HG03280 (cell line): ENCODE data around the gene DGKB.

Experiments used
- ATAC-seq: cut with Tn5 transposase; IDR thresholded peaks from one replicate; pipeline ENCODE4 v1.9.1; 2021; ENCODE audit warnings: mild to moderate bottlenecking, moderate library complexity; ENCODE audit not compliant: unreplicated experiment

The DGKB gene

DNA sequence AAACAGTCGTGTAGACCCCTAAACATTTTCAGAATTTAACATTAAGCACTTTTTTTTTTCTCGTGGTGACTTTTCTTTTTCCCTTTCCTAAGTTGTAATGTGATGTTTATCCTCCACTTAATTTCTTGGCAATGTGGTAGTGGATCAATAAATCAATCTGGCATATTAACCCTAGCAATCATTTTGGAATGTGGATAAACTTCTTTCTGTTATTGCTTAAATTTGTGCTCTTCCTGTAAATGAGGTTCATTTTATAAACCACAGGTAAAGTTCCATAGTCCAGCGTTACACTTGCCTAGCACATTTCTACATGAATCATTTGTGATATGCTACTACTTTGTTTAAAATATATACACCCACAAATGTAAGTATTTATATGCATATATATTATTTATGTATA, 665.7 kb downstream of the DGKB start:
- no peak for ATAC-seq

DNA sequence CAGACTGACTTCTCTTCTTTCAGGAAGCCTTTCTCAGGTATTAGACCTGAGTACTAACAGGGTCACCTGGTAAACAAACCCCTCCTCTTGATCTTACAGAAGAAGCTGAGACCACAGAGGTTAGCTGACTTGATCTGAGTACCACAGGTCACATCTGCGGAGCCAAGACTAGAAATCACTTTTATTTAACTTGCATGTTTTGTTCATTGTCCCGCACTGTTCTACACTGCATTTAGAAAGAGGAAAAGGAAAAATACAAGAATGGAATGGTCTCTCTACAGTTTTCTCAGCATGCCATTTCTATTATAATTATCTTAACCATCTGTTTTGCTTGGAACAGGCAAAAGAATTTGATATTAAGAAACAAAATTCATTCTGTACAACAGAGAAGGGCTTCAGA, 667.5 kb downstream of the DGKB start:
- ATAC-seq, result no peak

DNA sequence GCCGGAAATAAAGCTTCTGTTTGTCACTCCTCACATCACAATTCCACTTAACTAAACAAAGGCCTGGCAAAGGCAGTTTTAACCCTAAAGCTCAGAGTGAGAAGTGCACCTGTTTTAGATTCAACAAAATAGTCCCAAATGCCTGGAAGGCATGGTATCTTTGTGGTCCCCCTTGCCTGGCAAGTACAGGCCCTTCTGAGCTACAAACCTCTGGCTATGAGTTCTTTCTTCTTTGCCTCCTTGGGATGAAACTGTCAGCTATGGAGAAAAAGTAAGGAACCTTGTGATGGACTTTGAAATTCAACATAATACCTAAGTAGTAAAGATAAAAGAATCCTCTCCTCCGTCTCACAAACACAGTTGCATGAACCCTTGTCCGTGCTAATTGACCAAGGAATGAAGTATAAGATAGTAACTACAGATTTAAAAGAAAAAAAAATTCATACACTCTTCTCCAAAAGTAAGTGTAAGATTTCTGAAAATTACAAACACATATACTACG, 668.6 kb downstream of the DGKB start:
- ATAC-seq, result no peak

DNA sequence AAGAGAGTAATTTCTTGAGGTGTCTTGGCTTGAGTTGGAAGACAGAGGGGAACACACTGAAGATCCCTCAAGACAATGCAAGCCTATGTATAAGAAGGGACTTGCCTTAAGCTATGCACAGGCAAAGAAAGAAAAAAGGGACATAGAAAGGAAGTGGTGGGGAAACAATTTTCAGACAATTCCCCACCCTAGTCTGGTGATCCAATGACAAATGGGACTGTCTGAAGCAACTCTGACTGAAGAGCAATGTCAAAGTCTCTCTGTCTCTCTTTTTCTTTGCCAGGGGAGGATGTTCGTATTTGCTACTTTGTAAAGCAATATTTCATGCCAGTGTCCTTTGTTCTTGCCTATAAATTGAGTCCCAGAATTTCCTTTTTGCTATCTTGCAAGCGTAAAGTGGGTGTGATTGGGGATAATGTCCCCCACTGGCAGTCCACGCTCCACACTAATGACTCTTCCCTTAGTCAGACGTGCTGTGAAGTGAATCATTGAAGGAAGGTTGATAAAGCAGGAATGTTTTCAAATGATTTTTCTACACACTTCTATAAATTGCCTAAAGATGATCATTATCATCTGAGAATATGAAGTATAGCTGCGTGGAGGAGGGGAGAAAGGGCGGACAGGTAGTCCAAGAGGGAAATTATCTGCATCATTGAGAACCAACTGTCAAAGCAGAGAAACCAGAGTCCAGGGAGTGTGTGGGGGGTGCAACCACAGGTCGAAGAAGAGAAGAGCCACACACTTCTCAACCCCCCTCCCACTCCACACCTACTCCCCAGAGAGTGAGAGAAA, 669.3 kb downstream of the DGKB start:
- no peak for ATAC-seq

DNA sequence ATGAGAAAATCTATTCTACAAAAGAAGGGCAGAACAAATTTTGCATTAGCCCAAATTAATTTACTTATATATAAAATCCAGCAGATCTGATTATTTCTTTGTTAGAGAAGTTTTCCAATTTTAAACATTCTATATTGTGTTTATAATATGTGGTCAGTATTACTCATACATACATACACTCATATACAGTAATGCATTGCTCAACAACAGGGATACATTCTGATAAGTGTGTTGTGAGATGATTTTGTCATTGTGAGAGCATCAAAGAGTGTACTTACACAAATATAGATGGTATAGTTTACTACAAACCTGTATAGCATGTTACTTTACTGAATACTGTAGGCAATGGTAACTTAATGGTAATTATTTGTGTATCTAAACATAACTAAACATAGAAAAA, 673.5 kb downstream of the DGKB start:
- ATAC-seq, result no peak

DNA sequence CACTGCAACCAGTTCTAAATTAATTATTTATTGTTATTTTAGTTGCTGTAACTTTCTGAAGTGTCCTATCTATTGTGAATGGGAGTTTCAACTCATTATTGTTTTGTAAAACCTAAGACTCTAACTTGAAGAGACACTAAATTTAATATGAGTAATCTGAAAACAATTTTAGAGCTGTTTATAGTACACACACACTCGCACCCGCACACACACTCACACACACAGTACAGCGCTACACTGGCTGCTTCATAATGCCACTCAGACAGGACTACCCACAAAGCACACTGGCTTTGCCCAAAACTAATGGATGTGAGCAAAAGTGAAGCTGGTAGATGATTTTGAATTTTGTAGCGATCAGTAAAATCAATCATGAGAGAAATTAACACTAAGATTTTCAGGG, 674.2 kb downstream of the DGKB start:
- ATAC-seq, result no peak

DNA sequence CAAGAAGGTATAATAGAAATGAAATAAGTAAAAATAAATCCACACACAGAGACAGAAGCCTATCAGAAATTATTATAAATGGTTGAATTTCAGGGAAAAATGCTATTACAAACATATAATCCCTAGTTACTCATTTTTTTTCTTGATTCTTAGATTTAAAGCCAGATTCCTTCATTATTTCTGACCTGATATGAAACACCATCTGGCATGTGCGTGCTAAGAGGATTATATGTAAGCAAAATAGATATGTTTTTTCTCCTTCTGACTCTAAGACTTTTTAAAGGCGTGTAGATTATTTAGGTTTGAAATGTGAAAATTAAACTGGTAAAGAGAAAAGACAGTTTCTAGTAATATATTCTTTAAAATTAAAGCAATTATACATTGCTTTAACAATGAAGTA, 676.4 kb downstream of the DGKB start:
- no peak for ATAC-seq

DNA sequence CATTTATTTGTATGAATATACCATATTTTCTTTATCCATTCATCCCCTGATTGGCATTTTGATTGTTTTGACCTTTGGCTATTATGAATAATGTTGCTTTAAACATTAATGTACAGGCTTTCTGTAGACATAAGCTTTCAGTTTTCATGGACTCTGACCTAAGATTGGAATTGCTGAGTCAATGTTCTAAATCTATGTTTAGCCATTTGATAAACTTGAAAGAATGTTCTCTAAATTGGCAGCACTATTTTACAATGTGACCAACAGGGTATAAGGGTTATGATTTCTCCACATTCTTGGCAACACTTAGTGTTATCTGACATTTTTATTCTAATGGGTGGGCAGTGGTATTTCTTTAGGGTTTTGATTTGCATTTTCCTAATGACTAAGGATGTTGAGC, 683.4 kb downstream of the DGKB start:
- ATAC-seq, result no peak

DNA sequence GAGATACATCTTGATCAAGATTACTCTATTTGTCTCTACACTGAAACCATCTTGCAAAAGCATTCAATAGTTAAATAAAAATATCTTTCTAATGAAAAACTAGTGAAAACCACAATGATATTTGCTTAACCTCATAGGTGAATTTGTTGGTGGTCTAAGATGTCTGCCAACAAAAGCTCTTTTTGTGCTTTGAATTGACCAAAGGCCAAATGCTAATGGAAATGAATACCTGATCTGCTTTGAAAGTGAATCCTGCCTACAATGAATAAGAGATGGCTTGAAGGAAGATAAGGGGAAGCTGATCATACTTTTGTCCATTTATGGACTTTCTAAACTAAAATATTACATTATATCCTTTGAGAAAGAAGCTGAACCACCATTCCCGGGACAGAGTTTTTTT, 684.2 kb downstream of the DGKB start:
- no peak for ATAC-seq

DNA sequence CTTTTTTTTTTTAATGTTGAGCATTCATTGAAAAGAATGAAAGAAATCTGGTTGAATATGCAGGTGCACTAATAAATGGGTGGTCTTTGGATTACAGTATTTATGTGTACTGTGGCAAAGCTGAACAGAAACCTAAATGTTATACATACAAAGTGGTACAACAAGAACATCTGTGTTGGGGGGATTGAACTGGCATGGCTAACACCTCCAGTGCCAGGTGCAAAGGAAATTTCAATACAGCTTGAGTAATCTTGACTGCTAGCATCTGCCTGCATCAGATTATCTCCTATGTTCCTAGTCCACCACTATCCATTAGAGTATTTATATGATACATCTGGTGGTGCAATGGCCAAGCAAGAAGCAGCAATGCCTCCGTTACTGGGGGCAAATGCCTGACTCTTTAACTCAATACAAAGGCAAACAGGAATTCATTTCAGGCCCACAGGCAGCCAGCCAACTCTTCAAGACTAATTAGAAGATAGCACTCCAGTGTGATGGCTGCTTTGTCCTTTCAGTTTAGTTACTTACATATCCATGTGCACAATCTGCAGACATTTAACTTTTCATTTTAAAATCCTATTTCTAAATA, 692.6 kb downstream of the DGKB start:
- no peak for ATAC-seq

DNA sequence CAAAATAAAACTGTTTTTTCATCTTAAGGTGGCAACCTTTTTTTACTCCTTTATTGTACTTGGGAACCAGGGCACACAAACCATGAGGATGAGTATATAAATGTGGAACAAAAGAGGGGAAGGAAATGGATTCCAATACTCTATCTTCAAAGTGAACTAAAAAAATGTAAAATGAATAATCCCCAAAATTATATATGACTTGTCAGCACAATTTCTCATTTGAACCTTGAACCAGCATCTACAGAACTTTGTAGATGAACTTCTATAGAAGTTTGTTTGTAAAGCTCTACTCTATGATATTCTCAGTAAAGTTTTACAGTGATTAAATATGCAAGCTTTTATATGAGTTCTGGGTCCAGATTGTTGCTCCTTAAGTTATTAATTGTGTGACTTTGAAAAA, 694.8 kb downstream of the DGKB start:
- ATAC-seq, result no peak

DNA sequence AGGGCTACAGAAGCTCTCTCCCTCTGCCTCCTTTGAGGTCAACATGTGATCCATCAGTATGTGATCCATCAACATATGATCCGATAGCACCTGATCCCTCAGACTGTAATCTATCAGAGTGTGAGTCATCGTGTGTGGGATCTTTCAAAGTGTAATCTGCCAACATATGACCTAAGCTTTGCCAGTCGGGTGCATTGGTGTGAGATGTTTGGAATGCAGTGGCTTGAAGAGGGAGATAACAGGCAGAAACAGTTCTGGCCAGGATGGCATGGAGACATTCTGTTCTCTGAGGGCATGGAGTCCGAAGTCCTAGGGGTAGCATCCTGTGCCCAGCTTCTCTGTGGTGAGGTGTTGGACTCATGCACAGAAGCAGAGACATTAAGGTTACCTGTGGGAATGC, 695.4 kb downstream of the DGKB start:
- ATAC-seq, result no peak

DNA sequence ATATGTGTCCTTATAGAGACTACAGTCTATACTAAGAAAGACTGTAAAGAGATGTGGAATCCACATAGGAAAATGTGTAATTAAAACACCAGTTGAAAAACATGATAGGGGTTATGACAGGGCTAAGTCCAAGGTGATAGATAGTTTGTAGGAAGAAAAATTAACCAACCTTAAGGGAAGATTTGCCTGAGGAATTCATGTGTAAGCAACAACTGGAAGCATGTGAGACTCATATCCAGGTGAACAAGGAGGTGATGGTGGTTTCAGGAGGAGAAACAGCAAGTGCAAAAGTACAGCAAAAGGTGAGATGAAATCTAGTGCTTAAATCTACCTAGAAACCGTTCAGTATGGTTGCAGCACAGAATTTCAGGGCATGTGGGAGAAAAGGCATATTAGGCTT, 696.4 kb downstream of the DGKB start:
- no peak for ATAC-seq

DNA sequence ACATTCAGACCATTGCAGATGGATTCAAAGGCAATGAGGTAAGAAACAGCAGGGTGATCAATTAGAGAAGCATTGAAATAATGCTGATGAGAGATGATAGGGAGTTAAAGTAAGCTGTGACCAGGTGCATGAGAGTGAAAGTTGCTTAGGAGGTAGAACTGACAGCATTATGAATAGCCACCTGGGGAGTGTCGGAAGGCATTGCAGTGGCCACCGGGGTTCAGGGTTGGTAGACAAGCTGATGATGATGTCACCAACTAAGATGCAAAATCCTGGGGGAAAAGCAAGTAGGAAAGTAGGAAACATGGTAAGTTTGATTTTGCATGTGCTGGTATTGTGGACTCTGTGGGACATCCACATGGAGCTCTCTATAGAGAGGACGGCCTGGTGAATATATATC, 701.2 kb downstream of the DGKB start:
- ATAC-seq, result no peak

DNA sequence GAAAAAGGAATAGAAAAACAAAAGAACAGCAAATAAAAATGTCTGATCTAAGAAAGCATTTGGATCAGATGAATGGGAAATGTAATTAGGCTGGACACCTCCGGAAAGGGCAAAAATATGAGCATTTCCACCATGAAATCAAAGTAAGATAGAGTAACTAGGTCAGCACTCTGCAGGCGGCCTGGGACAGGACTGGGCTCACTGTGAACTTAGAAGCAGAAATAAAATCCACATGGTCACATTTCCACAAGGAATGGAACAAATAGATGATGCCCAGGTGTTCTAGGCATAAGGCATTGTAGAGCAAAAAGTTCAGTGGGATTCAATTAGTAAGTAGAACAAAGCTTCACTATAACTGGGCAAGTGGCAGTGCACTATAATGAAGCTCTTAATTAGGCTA, 703.2 kb downstream of the DGKB start:
- ATAC-seq, result no peak

DNA sequence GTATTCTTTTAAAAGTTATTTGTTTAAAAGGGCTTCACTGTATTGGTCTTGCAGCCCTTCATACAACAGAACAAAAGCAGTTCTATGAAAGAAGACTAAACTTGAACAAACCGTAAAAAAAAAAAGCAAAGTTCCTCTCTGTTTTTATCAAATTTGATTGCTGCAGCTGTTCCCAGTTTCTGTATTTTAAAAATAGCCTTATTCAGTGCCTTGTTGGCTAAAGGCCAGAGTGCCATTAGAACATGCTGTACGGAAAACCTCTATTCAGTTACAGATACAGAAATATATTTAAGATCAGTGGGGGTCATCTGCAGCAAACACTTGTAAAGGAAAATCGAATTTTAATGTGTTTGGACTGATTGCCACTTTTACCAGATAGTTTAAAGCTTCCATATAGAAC, 705.3 kb downstream of the DGKB start:
- no peak for ATAC-seq

DNA sequence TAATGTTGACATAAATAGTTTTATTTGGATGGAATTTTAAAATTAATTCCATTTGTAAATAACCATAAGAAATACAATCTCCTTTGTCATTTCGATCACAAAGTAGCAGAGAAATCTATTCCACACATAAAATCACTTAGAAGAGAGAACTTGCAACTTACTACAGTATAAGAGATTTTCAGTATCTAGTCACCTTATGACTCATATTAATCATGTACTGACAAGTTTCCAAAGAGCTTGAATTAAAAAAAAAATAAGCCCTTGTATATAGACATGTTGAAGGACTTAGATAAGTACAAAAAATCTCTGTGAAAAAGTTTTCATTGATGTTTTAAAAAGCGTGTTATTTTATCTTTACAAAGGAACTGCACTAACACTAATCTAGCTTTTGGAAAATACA, 706.0 kb downstream of the DGKB start:
- ATAC-seq, result no peak

DNA sequence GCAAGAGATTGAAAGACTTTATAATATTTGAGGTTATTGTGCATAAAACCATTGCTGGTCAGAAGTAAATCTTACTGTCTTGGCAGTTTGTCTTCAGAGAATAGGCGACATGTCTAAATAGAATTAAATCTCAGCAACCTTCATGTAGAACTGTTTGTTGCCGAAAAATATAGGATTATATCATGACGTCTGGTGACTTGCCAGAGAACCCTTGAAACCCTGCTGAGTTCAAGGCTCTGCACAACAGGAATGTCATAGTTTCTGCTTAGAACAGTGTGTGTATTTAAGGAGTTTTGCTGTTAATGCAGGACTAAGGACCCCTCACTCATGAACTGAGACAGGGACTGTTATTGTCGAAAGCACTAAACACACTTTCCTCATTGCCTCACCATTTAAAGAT, 706.7 kb downstream of the DGKB start:
- no peak for ATAC-seq

DNA sequence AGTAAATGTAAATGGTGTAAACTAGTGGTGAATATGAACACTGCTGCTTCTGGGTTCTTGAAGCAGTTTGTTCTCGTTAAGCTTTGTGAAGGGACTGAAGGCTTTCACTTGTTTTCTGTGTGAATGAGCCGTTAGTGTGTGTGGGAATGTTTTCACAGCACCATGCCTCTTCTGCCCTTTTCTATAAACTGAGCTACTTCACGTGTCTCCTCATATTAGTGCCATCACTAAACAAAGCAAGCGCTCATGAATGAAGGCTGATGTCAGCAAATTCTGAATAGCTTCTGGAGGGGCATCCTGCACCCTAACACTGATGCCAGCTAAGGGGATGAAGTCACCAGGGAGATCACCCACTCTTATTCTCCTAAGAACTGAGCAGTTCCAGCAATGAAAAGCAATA, 707.5 kb downstream of the DGKB start:
- no peak for ATAC-seq

DNA sequence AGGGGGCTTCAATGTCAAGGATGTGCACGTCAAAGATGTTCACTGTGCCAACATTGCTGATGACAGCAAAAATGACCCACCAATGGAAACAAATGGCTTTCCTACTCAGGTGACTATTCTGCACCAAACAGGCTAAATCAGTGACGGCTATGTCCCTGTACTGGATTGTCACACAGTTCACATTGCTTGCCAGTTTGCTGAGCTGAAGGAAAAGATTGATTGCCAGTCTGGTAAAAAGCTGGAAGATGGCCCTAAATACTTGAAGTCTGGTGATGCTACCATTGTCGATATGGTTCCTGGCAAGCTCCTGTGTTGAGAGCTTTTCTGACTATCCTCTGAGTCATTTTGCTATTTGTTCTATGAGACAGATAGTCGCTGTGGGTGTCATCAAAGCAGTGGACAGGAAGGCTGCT, 710.9 kb downstream of the DGKB start:
- no peak for ATAC-seq

DNA sequence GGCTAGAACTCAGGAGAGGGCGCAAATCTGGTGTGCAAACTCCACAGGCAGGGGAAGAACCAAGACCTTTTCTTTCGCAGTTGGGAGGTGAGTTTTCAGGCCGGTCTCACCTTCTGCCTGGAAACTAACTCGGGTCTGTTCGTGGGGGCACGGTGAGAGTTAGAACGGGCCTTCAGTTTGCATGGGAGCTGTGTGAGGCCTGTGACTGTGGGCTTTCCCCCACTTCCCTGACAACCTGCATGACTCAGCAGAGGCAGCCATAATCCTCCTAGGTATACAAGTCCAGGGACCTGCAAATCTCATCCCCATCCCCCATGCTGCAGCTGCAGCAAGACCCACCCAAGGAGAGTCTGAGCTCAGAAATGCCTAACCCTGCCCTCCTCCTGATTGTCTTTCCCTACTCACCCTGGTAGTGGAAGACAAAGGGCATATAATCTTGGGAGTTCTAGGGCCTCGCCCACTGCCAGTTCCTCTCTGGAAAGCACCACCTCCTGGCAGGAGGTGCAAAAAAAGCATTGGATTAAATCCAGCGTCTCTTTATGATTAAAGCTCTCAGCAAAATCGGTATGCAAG, 718.2 kb downstream of the DGKB start:
- ATAC-seq, result no peak

DNA sequence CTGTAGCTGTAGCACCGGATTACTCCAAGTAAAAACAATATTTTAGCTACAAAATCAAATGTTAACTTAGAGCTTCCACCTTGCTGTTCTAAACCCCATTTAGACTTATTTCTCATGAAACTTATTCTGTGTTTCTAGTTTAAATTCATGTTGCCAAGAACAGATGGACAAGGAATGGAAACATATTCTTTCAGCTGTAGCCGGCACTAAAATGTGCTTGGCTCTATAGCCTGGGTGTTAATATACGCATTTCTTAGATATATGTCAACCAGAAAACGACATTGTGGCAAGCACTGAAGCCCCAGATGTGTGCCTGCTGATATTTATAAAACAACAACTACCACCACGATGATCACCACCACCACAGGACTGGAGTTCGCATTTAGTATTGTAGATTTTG, 722.8 kb downstream of the DGKB start:
- no peak for ATAC-seq
